ENCODE measurements around the gene NHLRC4. TPM values are rescaled to one million over a fixed set of nuclear protein-coding genes. Genes with fewer than 3 reads are reported as not detected.

Gene NHLRC4
- total and polyA plus RNA-seq, 2 of the 13 experiments (the other 11 are each of a cell fraction or from before 2014, with no cell fraction given) = 0.40 to 0.59 TPM

DNA sequence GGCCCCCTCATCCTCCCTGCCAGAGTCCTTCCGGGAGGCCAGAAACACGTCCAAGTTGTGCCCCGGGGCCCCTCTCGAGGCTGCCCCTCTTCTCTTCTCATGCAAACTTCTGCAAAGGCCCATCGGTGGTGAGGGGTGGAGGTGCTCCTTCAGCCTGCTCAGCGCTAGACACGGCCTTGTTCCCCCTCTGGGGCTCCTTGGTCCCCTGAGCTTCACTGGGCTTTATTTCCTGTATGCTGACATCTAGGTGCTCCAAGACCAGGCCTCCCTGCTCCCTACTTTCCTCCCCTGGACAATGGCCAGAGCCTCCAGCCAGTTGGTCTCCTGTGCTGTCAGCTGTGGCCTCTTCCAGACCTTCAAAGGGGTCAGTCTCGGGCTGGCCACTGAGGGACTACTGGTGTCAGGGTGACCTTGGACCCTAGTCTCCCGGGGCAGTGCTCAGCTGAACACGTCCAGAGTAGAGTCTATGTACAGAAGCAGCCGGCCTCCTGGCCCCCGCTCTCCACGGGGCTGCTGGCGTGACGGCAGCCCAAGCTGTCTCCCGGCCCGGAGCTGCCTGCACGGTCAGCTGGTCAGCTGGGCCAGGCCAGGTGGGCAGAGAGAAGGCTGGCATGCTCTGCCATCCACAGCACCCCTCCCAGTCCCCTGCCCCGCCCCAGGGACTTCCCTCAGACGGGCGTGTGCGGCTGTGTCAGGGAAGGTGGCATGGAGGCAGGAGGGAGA is 8.3 kb upstream of the NHLRC4 start (continued):
- peak; percentile 89 for TF ChIP-seq TBX3 (IDR thresholded peaks at IDR 0.05; ENCODE audit: borderline replicate concordance)
- TF ChIP-seq, protein P1, sequence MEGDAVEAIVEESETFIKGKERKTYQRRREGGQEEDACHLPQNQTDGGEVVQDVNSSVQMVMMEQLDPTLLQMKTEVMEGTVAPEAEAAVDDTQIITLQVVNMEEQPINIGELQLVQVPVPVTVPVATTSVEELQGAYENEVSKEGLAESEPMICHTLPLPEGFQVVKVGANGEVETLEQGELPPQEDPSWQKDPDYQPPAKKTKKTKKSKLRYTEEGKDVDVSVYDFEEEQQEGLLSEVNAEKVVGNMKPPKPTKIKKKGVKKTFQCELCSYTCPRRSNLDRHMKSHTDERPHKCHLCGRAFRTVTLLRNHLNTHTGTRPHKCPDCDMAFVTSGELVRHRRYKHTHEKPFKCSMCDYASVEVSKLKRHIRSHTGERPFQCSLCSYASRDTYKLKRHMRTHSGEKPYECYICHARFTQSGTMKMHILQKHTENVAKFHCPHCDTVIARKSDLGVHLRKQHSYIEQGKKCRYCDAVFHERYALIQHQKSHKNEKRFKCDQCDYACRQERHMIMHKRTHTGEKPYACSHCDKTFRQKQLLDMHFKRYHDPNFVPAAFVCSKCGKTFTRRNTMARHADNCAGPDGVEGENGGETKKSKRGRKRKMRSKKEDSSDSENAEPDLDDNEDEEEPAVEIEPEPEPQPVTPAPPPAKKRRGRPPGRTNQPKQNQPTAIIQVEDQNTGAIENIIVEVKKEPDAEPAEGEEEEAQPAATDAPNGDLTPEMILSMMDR (CRISPR knock-in tag; IDR thresholded peaks at IDR 0.05) = no peak
- TF ChIP-seq ZC3H4 (CRISPR knock-in tag; IDR thresholded peaks at IDR 0.05; ENCODE audit: borderline replicate concordance) = no peak
- peak; percentile 78 for TF ChIP-seq ZNF777 (CRISPR knock-in tag; IDR thresholded peaks at IDR 0.05)
- no peak for TF ChIP-seq ZNF589 (CRISPR knock-in tag; conservative IDR thresholded peaks at IDR 0.05)
- TF ChIP-seq, protein P2, sequence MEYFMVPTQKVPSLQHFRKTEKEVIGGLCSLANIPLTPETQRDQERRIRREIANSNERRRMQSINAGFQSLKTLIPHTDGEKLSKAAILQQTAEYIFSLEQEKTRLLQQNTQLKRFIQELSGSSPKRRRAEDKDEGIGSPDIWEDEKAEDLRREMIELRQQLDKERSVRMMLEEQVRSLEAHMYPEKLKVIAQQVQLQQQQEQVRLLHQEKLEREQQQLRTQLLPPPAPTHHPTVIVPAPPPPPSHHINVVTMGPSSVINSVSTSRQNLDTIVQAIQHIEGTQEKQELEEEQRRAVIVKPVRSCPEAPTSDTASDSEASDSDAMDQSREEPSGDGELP (IDR thresholded peaks at IDR 0.05; ENCODE audit: borderline replicate concordance, low read depth) = peak; percentile 98
- peak; percentile 79; the same call in 1 of the 3 replicates for TF ChIP-seq MXI1 (IDR thresholded peaks at IDR 0.05; ENCODE audit: borderline replicate concordance, low read depth, low read length)
- TF ChIP-seq ZNF225 (CRISPR knock-in tag; IDR thresholded peaks at IDR 0.05) = no peak
- TF ChIP-seq ZBTB21 (CRISPR knock-in tag; IDR thresholded peaks at IDR 0.05) = no peak
- TF ChIP-seq, protein P3, sequence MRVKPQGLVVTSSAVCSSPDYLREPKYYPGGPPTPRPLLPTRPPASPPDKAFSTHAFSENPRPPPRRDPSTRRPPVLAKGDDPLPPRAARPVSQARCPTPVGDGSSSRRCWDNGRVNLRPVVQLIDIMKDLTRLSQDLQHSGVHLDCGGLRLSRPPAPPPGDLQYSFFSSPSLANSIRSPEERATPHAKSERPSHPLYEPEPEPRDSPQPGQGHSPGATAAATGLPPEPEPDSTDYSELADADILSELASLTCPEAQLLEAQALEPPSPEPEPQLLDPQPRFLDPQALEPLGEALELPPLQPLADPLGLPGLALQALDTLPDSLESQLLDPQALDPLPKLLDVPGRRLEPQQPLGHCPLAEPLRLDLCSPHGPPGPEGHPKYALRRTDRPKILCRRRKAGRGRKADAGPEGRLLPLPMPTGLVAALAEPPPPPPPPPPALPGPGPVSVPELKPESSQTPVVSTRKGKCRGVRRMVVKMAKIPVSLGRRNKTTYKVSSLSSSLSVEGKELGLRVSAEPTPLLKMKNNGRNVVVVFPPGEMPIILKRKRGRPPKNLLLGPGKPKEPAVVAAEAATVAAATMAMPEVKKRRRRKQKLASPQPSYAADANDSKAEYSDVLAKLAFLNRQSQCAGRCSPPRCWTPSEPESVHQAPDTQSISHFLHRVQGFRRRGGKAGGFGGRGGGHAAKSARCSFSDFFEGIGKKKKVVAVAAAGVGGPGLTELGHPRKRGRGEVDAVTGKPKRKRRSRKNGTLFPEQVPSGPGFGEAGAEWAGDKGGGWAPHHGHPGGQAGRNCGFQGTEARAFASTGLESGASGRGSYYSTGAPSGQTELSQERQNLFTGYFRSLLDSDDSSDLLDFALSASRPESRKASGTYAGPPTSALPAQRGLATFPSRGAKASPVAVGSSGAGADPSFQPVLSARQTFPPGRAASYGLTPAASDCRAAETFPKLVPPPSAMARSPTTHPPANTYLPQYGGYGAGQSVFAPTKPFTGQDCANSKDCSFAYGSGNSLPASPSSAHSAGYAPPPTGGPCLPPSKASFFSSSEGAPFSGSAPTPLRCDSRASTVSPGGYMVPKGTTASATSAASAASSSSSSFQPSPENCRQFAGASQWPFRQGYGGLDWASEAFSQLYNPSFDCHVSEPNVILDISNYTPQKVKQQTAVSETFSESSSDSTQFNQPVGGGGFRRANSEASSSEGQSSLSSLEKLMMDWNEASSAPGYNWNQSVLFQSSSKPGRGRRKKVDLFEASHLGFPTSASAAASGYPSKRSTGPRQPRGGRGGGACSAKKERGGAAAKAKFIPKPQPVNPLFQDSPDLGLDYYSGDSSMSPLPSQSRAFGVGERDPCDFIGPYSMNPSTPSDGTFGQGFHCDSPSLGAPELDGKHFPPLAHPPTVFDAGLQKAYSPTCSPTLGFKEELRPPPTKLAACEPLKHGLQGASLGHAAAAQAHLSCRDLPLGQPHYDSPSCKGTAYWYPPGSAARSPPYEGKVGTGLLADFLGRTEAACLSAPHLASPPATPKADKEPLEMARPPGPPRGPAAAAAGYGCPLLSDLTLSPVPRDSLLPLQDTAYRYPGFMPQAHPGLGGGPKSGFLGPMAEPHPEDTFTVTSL (CRISPR knock-in tag; IDR thresholded peaks at IDR 0.05; ENCODE audit: borderline replicate concordance) = peak; percentile 84; the same call in 1 of the 2 replicates
- TF ChIP-seq, protein P4, sequence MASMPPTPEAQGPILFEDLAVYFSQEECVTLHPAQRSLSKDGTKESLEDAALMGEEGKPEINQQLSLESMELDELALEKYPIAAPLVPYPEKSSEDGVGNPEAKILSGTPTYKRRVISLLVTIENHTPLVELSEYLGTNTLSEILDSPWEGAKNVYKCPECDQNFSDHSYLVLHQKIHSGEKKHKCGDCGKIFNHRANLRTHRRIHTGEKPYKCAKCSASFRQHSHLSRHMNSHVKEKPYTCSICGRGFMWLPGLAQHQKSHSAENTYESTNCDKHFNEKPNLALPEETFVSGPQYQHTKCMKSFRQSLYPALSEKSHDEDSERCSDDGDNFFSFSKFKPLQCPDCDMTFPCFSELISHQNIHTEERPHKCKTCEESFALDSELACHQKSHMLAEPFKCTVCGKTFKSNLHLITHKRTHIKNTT (CRISPR knock-in tag; IDR thresholded peaks at IDR 0.05) = no peak
- TF ChIP-seq, protein P5, sequence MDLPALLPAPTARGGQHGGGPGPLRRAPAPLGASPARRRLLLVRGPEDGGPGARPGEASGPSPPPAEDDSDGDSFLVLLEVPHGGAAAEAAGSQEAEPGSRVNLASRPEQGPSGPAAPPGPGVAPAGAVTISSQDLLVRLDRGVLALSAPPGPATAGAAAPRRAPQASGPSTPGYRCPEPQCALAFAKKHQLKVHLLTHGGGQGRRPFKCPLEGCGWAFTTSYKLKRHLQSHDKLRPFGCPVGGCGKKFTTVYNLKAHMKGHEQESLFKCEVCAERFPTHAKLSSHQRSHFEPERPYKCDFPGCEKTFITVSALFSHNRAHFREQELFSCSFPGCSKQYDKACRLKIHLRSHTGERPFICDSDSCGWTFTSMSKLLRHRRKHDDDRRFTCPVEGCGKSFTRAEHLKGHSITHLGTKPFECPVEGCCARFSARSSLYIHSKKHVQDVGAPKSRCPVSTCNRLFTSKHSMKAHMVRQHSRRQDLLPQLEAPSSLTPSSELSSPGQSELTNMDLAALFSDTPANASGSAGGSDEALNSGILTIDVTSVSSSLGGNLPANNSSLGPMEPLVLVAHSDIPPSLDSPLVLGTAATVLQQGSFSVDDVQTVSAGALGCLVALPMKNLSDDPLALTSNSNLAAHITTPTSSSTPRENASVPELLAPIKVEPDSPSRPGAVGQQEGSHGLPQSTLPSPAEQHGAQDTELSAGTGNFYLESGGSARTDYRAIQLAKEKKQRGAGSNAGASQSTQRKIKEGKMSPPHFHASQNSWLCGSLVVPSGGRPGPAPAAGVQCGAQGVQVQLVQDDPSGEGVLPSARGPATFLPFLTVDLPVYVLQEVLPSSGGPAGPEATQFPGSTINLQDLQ (CRISPR knock-in tag; IDR thresholded peaks at IDR 0.05) = no peak
- TF ChIP-seq XBP1 (CRISPR knock-in tag; IDR thresholded peaks at IDR 0.05) = no peak
- peak; percentile 45; the same call in 1 of the 2 replicates for TF ChIP-seq ZZZ3 (CRISPR knock-in tag; IDR thresholded peaks at IDR 0.05; ENCODE audit: borderline replicate concordance)
